HS-5 (cell line): ENCODE results near the gene RAB25.

Experiments used
- DNase-seq: peaks from one replicate; pipeline ENCODE4 v3.0.0-alpha.2; 2012; ENCODE audit warnings: low read depth

RAB25 gene

GRCh38 chr1:156079762-156080161, 18.8 kb downstream of the RAB25 start:
- no peak for DNase-seq

- DNase-seq, result no peak
Measured at GRCh38 chr1:156080241-156080862, 19.4 kb downstream of the RAB25 start.

GRCh38 chr1:156080863-156081179, 19.9 kb downstream of the RAB25 start:
- DNase-seq, result no peak

GRCh38 chr1:156081180-156081916, 20.4 kb downstream of the RAB25 start:
- DNase-seq, result no peak

- DNase-seq, result no peak
Measured at GRCh38 chr1:156081917-156082308, 21.0 kb downstream of the RAB25 start.

- no peak for DNase-seq
Measured at GRCh38 chr1:156082309-156083091, 21.5 kb downstream of the RAB25 start, which contains the start of gene MEX3A. Gene MEX3A (minus strand): TSS chr1:156082465. CDS start chr1:156081998, 467 bp downstream.

GRCh38 chr1:156083800-156084790, 23.1 kb downstream of the RAB25 start:
- DNase-seq, result no peak

- DNase-seq, result no peak
Measured at GRCh38 chr1:156086256-156086662, 25.3 kb downstream of the RAB25 start.

- DNase-seq, result no peak
Measured at GRCh38 chr1:156089704-156090103, 28.7 kb downstream of the RAB25 start.

GRCh38 chr1:156090138-156090839, 29.3 kb downstream of the RAB25 start:
- DNase-seq, result no peak

GRCh38 chr1:156090840-156091188, 29.9 kb downstream of the RAB25 start:
- peak; percentile 40 for DNase-seq

GRCh38 chr1:156091610-156092009, 30.6 kb downstream of the RAB25 start:
- DNase-seq, result no peak

GRCh38 chr1:156095906-156096508, 35.0 kb downstream of the RAB25 start:
- no peak for DNase-seq

GRCh38 chr1:156096640-156097391, 35.9 kb downstream of the RAB25 start:
- peak; percentile 52 for DNase-seq

- DNase-seq, result no peak
Measured at GRCh38 chr1:156097499-156098178, 36.7 kb downstream of the RAB25 start.

GRCh38 chr1:156098784-156099183, 37.8 kb downstream of the RAB25 start:
- no peak for DNase-seq

GRCh38 chr1:156099282-156099681, 38.3 kb downstream of the RAB25 start:
- DNase-seq, result no peak

- DNase-seq, result no peak
Measured at GRCh38 chr1:156100205-156100995, 39.4 kb downstream of the RAB25 start.

- DNase-seq, result no peak
Measured at GRCh38 chr1:156101880-156102279, 40.9 kb downstream of the RAB25 start.
